A673 (cell line): ENCODE measurements around the gene RASAL2.

ENCODE experiments used
- CTCF ChIP-seq: fragments of 300-800, 200-600 bp; sonication (generic); conservative IDR thresholded peaks from 2 replicates; pipeline ENCODE4 v1.5.1; 2017; ENCODE audit warnings: low read depth, mild to moderate bottlenecking, antibody characterized with exemption, low read length, moderate library complexity, mixed read lengths
- EZH2 ChIP-seq: fragments of 200-600 bp; sonication (generic); IDR thresholded peaks from 2 replicates; pipeline ENCODE4 v1.6.1; 2017; ENCODE audit warnings: borderline replicate concordance, low read depth, mild to moderate bottlenecking, mixed read lengths, antibody characterized with exemption, low read length; ENCODE audit not compliant: poor library complexity, severe bottlenecking

- TF ChIP-seq EZH2 (no peak), CTCF (no peak)
These were observed 373.9 kb downstream of the RASAL2 start for GRCh38 chr1:178467837-178468236.
